ENCODE measurements around the gene APOA1.
"Not testable (repeated sequence)": the region's sequence is repeated elsewhere in the genome, so short reads cannot be mapped to it uniquely, and the experiment has no call there.

Gene APOA1

DNA sequence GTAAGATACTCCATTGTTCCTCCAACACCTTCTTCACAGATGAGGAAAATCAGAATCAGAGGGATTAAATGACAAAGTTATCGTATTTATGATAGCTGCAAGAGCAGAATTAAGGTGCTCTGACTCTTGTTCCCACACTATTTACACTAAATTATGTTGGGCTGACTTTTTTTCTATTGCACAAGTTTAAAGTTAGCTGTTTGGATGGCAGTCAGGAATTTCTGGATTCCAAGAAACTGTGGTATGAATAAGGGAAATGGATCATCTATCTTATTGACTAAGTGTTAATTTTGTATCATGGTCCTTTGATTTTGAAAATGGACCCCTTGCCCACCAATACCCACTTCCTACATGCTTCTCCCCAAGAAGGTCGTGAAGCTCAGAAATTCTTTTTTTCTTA, 19.9 kb upstream of the APOA1 start:
- DNase-seq = no peak

- DNase-seq = no peak
These were observed 19.0 kb upstream of the APOA1 start for GRCh38 chr11:116856423-116856822.

- DNase-seq = no peak
These were observed 18.0 kb upstream of the APOA1 start for GRCh38 chr11:116855413-116855812.

DNA sequence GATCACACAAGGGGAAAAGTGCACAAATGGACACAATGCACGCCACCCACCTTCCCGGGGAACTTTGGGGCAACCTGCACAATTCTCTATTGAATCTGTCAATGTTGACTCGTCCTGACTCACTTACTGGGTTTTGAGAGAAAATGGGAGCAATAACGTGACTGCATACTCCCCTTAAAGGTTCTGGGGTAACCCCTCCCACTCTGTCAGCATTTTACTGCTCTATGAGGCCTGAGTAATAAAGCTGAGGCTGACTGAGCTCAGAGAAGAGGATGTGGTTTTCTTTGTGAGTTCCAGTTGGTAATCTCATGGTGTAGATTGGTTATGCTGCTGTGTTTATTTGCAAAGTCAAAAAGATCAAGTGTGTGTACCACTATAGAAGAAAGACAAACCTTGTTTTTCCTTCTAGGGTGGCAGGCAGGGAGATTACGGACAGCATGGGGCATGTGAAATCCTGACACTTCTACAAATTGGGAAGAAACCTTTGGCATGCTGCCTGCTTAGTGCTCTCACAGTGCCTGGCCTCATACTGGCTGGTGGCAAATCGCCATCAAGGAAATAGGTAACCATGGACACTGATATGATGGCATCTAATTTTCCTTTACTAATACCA, 16.1 kb upstream of the APOA1 start:
- peak; percentile 94 for DNase-seq

GRCh38 chr11:116852261-116853031, 15.0 kb upstream of the APOA1 start:
- peak; percentile 71 for DNase-seq

- no peak for DNase-seq
These were observed 14.2 kb upstream of the APOA1 start for GRCh38 chr11:116851626-116852025.

DNA sequence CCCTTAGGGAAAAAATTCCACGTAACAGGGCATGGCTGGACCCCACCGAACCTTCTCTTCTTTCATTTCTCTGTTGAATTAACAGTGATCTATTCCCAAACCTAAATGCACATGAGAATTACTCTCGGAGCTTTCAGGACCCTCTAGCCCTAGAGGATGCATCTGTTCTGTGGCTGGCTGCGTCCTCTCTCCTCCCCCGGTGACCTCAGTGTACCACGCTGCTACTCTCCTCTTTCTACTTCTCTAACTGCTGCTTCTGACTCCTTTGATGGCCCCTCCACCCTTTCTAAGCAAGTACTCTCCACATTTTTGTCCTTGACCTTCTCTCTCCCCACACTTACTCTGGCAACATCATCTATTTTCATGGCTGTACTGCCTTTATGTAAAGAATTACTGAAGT, 12.1 kb upstream of the APOA1 start:
- DNase-seq = no peak

DNA sequence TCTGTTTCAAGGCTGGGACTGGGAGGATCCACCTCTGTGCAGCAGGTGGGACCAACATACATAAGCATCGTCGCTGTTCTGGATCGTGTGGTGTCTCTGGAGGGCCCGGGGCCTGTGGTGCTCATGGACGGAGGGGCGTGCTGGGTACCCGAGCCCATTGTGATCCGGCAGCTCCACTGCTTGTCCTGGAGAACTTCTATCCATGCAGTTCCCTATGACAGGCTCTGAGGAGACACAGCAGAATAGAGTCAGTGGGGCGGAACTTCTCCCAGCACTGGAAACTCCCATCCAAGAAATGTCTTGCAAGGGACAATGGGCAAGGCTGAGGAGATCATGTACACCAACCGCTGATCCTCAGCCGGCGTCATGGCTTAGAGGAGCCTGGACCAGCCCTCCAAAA, 11.6 kb upstream of the APOA1 start:
- no peak for DNase-seq

DNA sequence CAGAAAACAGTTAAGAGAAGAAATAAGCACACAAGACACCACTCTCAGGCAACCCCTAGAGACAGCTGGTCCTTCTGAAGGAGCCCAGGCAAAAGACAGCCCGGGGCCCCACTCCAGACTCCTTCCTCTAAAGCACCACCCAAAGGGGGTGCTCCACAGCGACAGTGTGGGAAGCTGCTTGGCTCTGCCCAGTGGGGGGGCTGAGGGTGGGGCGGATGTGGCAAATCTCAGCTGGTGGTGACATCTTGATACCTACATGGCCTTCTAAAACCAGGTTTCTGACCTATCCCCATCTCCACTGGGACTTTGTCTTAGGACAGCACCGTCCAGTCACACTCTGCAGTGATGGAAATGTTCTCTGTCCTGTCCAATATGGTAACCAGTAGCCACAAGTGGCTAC, 10.2 kb upstream of the APOA1 start:
- no peak for DNase-seq

DNA sequence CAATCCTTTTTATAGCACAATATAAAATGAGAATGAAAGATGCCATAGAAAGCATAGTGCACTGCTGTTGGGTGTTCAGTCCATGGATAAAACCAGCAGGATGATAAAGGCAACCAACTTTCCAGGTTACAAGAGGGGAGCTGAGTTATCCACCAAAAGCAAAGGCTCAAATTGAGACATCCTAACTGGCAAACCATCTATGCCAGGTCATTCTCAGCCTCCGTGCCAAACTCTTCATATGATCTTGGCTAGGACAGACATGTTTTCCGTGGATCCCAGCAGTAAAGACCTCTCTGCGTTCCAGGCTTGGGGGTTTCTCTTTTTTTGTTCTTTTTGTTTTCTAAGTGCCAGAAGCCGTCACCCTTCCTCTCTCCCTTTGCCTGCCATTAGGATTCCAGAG, 7.3 kb upstream of the APOA1 start:
- DNase-seq = no peak

DNA sequence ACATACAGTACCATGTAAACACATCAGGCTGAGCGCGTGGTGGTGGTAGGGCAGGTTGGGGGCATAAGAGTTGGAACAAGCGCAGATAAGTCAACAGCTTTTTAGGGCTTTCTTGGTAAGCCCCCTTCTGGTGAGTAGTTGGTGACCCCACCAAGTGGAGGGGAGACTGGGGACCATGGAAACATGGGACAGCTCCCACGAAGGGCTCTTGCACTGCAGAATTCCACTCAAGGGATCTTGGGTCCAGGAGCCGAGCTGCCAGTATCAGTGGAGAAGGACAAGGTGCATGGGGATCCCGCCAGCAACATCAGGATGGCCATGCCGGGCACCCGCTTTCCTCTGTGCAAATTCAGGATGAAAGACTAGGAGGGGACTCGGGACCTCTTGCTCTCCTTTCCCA, 6.2 kb upstream of the APOA1 start:
- no peak for DNase-seq

DNA sequence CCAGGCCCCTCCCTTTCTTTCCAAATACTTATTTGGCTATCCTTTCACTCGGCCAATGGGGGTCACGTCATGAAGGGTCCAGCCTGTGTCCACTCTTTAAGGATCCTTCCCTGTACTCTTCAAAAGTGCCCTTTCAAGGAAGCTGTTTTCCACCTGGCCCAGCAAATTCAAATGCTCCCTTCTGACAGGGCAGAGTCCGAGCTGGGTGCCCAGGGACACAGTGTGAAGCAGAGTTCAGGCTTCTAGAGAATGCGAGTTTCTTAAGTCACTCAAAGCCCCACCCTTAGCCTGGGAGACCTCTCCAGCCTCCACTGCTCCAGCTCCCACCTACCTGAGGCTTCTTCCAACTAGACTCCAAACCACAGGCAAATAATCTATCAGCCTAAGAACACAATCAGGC, 5.5 kb upstream of the APOA1 start:
- no peak for DNase-seq

- DNase-seq = no peak
These were observed 4.7 kb upstream of the APOA1 start for GRCh38 chr11:116842117-116842516.

DNA sequence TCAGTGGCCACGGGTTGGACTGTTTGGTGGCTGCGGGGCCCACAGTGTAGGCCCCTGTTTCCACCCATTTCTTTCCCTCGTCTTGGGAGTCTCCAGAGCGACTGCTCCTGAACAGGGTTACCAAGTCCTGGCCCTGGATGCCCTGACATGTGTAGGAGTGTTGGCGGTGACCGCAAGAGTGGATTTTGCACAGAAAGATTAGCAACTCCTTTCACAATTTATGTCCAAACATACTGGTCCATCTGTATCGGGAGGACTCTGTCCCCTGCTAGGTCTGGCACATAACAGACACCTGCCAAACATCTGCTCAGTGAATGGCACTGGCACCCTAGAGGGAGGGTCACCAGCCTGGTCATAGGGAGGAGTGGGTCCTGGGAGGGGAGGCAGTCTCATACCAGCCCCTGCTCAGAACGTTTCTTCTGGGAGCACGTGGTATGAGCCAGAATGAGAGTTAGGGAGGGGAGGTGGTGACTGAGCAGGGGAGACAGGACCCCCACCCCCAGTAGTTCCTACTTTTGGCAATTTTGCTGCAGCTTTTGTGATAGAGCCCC, 3.4 kb upstream of the APOA1 start:
- no peak for DNase-seq

DNA sequence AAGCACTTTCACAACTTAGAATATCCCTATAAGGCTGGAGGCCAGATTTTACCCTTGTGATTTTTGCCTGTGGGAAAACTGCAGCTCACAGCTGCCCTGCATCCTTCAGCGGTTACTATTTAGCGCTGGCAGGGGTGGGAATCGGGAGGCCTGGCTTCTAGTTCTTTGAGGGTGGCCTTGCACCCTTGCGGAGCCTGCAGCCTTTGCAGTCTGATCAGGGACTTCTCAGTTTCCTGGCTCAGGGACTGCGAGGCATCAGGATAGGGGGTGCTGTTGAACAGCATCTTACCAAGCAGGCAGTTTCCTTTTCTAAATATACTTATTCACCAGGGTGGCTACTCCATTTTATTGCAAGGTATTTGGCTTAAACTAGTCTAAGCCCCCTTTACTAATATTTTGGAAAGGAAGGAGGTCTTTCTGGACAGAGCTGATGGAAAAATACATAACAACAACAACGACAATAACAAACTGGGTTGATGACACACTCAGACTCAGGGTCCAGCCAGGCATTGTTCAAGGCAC, 2.9 kb upstream of the APOA1 start:
- DNase-seq = peak; percentile 16

DNA sequence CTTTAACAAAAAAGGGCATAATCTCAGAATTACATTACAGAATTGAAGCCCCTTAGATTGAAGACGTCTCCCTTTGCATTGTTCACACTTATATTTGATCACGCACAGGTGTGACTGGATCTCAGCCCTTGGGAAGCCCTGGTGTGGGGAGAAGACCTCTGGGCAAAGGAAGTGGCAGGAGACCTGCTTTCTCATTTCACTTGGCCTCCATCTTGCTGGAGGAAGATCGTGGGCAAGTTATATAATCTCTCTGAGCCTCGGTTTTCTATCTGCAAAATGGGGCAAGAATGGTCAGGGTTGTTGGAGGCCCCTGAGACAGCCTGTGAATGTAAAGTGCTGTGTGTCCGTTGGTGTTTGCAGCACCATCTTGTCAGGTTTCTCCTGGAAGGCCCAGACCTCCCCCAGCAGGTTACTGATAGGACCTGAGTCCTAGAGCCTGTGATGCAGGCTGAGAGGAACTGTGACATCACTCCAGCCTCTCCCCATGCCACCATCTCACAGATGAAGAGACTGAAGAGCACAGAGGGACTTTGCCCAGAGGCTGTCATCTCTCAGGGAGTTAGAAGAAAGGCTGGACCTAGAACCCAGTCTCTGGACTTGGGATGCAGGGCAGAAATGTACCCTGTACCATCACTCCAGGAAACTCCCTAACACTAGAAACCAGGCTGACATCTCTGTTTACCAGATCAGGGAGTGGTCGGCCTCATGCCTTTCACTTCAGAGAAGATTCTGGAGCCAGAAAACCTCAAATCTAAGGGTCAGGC, 1.1 kb upstream of the APOA1 start:
- DNase-seq = no peak

GRCh38 chr11:116836632-116836991, 810 bp downstream of the APOA1 start:
- no peak for DNase-seq

- DNase-seq = peak; percentile 96
These were observed 1.4 kb downstream of the APOA1 start for GRCh38 chr11:116835791-116836631.

GRCh38 chr11:116835042-116835772, 2.2 kb downstream of the APOA1 start:
- no peak for DNase-seq

- not testable (repeated sequence) for DNase-seq
These were observed 2.8 kb downstream of the APOA1 start for GRCh38 chr11:116834535-116835041.

GRCh38 chr11:116833816-116834534, 3.4 kb downstream of the APOA1 start:
- no peak for DNase-seq
